Spleen (tissue), 7 donors: ENCODE results near the gene IKBKG.

Source experiments
- CTCF ChIP-seq, 11 experiments: fragments of 200-600 bp in 7 of 11; fragments of 450-650 bp in 4 of 11; sonication (generic) in 4 of 11; IDR thresholded peaks in 8 of 11; conservative IDR thresholded peaks in 3 of 11; 1 replicate in 7 of 11; 2 replicates in 4 of 11; pipeline versions ENCODE4 v1.4.0 to v1.8.0; 2016 to 2021; ENCODE audit warnings: antibody characterized with exemption in 11 of 11, inconsistent platforms in 4 of 11, mild to moderate bottlenecking in 1 of 11
- POLR2A ChIP-seq, 3 donors: fragments of 450-650 bp; IDR thresholded peaks; one replicate each; pipeline ENCODE4 v1.5.1; 2017; ENCODE audit warnings: antibody characterized with exemption in 3 of 3, mild to moderate bottlenecking in 1 of 3
- donor health status: DM: no; HTN: no; CAD: no; lungs with moderate emphysema.
- donor health status: DM: no; HTN: no; CAD: no.
- donor health status: DM: no; HTN: no; CAD: no.

DNA sequence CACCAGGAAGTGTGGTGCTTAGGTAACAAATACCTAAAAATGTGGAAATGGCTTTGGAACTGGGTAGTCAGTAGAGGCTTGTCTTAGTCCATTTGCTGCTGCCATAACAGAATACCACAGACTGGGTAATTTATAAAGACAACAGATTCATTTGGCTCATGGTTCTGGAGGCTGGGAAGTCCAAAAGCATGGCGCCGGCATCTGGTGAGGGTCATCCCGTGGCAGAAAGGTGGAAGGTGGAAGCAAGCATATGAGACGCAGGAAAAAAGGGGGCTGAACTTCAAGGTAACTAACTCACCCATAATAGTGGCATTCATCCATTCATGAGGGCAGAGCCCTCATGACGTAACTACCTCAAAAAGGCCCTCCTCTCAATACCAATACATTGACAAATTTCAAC, 38.0 kb upstream of the IKBKG start:
- TF ChIP-seq CTCF (IDR thresholded peaks at IDR 0.05 in 8 of 11, conservative IDR thresholded peaks at IDR 0.05 in 3 of 11) (no peak), POLR2A (IDR thresholded peaks at IDR 0.05) (no peak)
